NT2/D1 (cell line): ENCODE data around the gene CREB5.

ENCODE experiments used
- YY1 ChIP-seq: IDR thresholded peaks from 2 replicates; pipeline ENCODE4 v1.6.1; 2011; ENCODE audit not compliant: insufficient read length, insufficient read depth
- ZNF274 ChIP-seq: IDR thresholded peaks from 2 replicates; pipeline ENCODE4 v1.6.1; 2011; ENCODE audit warnings: mild to moderate bottlenecking, low read depth, low read length

- TF ChIP-seq ZNF274 (no peak), YY1 (no peak)
Observed at GRCh38 chr7:28536259-28536658, 123.9 kb downstream of the CREB5 start.
